ENCODE results near the gene TMEM204.

DNA sequence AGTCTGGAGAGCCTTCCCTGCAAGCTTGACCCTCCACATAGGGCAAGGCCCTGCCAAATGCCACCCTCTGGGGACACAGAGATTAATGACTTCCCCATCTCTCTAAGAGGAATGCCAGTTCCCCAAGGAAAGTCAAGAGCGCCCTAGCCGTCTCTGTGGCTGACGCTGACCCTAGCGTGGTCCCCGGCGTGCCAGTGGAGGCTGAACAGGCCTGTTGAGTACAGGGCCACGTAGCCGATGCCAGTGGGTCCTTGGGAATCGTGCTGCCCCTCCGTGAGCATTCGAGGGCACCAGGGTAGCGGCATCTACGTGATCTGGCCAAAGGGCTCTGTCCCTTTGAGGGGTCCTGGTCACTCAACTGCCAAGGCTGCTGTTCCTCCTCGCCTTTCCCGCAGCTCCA lies 17.2 kb downstream of the TMEM204 start:
- TF ChIP-seq MYC (IDR thresholded peaks at IDR 0.05; ENCODE audit: insufficient read depth, insufficient read length, insufficient replicate concordance, low read length, severe bottlenecking) (no peak), POLR2AphosphoS5 (IDR thresholded peaks at IDR 0.05; ENCODE audit: low read length) (no peak)
